Astrocyte (in vitro differentiated cells and primary cell): ENCODE measurements around the gene PRRX2. TPM values are rescaled to one million over a fixed set of nuclear protein-coding genes. Genes with fewer than 3 reads are reported as not detected.

ENCODE experiments used
- DNase-seq: peaks from one replicate; pipeline ENCODE4 v3.0.0-alpha.2; 2010; ENCODE audit warnings: low read depth
- FAIRE-seq: peaks from 2 replicates; lab custom pipeline; 2011; peaks lifted over from hg19 to GRCh38; lab: Jason Lieb, UNC
- H2AFZ ChIP-seq: 2 replicates; pipeline ENCODE4 v1.6.0; 2012; ENCODE audit warnings: low read depth, low read length, inconsistent platforms
- H3K27ac ChIP-seq: 2 replicates; pipeline ENCODE4 v1.5.1; 2011; ENCODE audit warnings: low read depth, low read length, inconsistent platforms
- H3K27me3 ChIP-seq: 2 replicates; pipeline ENCODE4 v1.6.0; 2011; ENCODE audit warnings: low read length, inconsistent platforms; ENCODE audit not compliant: insufficient read depth
- H3K36me3 ChIP-seq: 2 replicates; pipeline ENCODE4 v1.5.1; 2011; ENCODE audit warnings: low read length, inconsistent platforms; ENCODE audit not compliant: insufficient read depth
- H3K4me1 ChIP-seq: 2 replicates; pipeline ENCODE4 v1.5.1; 2011; ENCODE audit warnings: low read length, inconsistent platforms; ENCODE audit not compliant: insufficient read depth
- H3K4me2 ChIP-seq: 2 replicates; pipeline ENCODE4 v1.6.0; 2012; ENCODE audit warnings: low read length, inconsistent platforms
- H3K4me3 ChIP-seq: 2 replicates; pipeline ENCODE4 v1.5.1; 2011; ENCODE audit warnings: low read depth, mild to moderate bottlenecking, low read length, inconsistent platforms; ENCODE audit not compliant: insufficient read depth
- H3K79me2 ChIP-seq: 2 replicates; pipeline ENCODE4 v1.6.0; 2012; ENCODE audit warnings: mild to moderate bottlenecking, low read length, inconsistent platforms; ENCODE audit not compliant: insufficient read depth
- H3K9ac ChIP-seq: 2 replicates; pipeline ENCODE4 v1.6.0; 2012; ENCODE audit warnings: mild to moderate bottlenecking, low read length, inconsistent platforms
- H3K9me3 ChIP-seq: 2 replicates; pipeline ENCODE4 v1.5.1; 2012; ENCODE audit warnings: low read depth, mild to moderate bottlenecking, low read length, inconsistent platforms; ENCODE audit not compliant: insufficient read depth
- H4K20me1 ChIP-seq: 2 replicates; pipeline ENCODE4 v1.6.0; 2012; ENCODE audit warnings: low read length, inconsistent platforms; ENCODE audit not compliant: insufficient read depth
- H3K27ac Mint-ChIP-seq: one replicate; pipeline ENCODE4 v1.8.0; 2021; ENCODE audit warnings: mild to moderate bottlenecking, mixed read lengths; ENCODE audit not compliant: unreplicated experiment
- H3K27me3 Mint-ChIP-seq: one replicate; pipeline ENCODE4 v1.8.0; 2021; ENCODE audit warnings: low read depth, mixed read lengths; ENCODE audit not compliant: unreplicated experiment
- H3K36me3 Mint-ChIP-seq: one replicate; pipeline ENCODE4 v1.8.0; 2021; ENCODE audit warnings: low read depth, mixed read lengths; ENCODE audit not compliant: unreplicated experiment
- H3K4me1 Mint-ChIP-seq: one replicate; pipeline ENCODE4 v1.8.0; 2021; ENCODE audit warnings: low read depth, mixed read lengths; ENCODE audit not compliant: unreplicated experiment
- H3K4me3 Mint-ChIP-seq: one replicate; pipeline ENCODE4 v1.8.0; 2021; ENCODE audit warnings: mild to moderate bottlenecking, moderate library complexity, mixed read lengths; ENCODE audit not compliant: unreplicated experiment
- H3K9me3 Mint-ChIP-seq: one replicate; pipeline ENCODE4 v1.8.0; 2021; ENCODE audit warnings: mild to moderate bottlenecking, mixed read lengths; ENCODE audit not compliant: unreplicated experiment
- EZH2 ChIP-seq: IDR thresholded peaks from 2 replicates; pipeline ENCODE4 v1.6.1; 2012; ENCODE audit warnings: mild to moderate bottlenecking, low read length, inconsistent platforms; ENCODE audit not compliant: insufficient read depth
- total RNA-seq: library from RNA; stranded (reverse); gene quantifications from 2 replicates; pipeline ENCODE4 v1.2.1, GENCODE V29; 2021
- TF ChIP-seq, protein P1 (sequence below): IDR thresholded peaks from 2 replicates; pipeline ENCODE4 v1.5.1; 2011; ENCODE audit warnings: low read depth, mild to moderate bottlenecking, inconsistent platforms, low read length, moderate library complexity; ENCODE audit not compliant: insufficient read depth

The PRRX2 gene
- total RNA-seq, 1 donor from 2014 or later: not detected

DNA sequence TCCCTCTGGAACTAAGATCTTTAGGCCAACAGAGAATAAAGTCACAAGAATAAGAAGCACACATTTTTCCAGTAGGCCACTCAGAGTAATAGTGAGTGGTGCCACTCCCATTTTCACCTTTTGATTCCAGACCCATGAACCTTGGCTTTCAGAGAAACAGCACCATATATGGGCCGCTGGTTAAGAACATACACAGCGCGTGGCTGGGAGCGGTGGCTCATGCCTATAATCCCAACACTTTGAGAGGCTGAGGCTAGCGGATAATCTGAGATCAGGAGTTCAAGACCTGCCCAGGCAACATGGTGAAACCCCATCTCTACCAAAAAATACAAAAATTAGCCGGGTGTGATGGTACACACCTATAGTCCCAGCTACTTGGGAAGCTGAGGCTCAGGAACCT lies 103.0 kb downstream of the PRRX2 start:
- H3K36me3 Mint-ChIP-seq: no peaks in the 10 kb centered on the region
- peaks cover 29% of the 10 kb centered on the region for H3K27me3 Mint-ChIP-seq
- peaks cover 1% of the 10 kb centered on the region for H3K27me3 ChIP-seq
- TF ChIP-seq EZH2: no peak
- TF ChIP-seq, protein P1, sequence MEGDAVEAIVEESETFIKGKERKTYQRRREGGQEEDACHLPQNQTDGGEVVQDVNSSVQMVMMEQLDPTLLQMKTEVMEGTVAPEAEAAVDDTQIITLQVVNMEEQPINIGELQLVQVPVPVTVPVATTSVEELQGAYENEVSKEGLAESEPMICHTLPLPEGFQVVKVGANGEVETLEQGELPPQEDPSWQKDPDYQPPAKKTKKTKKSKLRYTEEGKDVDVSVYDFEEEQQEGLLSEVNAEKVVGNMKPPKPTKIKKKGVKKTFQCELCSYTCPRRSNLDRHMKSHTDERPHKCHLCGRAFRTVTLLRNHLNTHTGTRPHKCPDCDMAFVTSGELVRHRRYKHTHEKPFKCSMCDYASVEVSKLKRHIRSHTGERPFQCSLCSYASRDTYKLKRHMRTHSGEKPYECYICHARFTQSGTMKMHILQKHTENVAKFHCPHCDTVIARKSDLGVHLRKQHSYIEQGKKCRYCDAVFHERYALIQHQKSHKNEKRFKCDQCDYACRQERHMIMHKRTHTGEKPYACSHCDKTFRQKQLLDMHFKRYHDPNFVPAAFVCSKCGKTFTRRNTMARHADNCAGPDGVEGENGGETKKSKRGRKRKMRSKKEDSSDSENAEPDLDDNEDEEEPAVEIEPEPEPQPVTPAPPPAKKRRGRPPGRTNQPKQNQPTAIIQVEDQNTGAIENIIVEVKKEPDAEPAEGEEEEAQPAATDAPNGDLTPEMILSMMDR: no peak
- H3K27ac ChIP-seq: no peak overlapping the region
- no peaks in the 10 kb centered on the region for H3K36me3 ChIP-seq
- no peak overlapping the region for H3K4me3 ChIP-seq
- H3K9me3 ChIP-seq: no peaks in the 10 kb centered on the region
- no peak overlapping the region for H3K4me2 ChIP-seq
- H3K9me3 Mint-ChIP-seq: no peaks in the 10 kb centered on the region
- no peak overlapping the region for H3K9ac ChIP-seq
- H2AFZ ChIP-seq: no peak overlapping the region
- DNase-seq (no peak), FAIRE-seq (no peak)
- H3K79me2 ChIP-seq: no peaks in the 10 kb centered on the region
- H3K4me1 Mint-ChIP-seq: no peaks in the 10 kb centered on the region
- no peaks in the 10 kb centered on the region for H4K20me1 ChIP-seq
- H3K4me1 ChIP-seq: peaks cover 1% of the 10 kb centered on the region
- no peak overlapping the region for H3K4me3 Mint-ChIP-seq
- H3K27ac Mint-ChIP-seq: no peak overlapping the region

DNA sequence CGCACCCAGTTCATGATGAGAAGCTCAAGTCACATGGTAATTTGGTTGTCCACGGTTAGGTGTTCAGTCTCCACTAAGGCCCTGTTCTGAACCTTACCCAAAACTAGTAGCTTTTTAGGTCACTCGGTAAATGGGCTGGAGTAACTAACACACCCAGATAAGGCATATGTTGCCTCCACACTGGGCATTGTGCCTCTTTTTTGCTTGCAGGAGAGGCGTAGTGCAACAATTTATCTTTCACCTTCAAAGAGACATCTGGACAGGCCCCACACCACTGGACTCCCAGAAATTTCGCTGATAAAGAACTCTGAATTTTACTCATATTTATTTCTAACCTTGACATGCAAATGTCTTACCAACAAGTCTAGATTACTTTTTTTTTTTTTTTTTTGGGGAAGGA lies 104.2 kb downstream of the PRRX2 start:
- Histone ChIP-seq H4K20me1 (no peaks in the 10 kb centered on the region), H3K4me2 (no peak overlapping the region), H3K4me3 (no peak overlapping the region), H3K9ac (no peak overlapping the region), H3K4me1 (no peaks in the 10 kb centered on the region), H3K27ac (no peak overlapping the region), H3K79me2 (no peaks in the 10 kb centered on the region), H2AFZ (no peak overlapping the region), H3K27me3 (peaks cover 3% of the 10 kb centered on the region), H3K9me3 (no peaks in the 10 kb centered on the region), H3K36me3 (no peaks in the 10 kb centered on the region)
- no peak overlapping the region for H3K4me3 Mint-ChIP-seq
- TF ChIP-seq, protein P1: no peak
- no peak for TF ChIP-seq EZH2
- H3K36me3 Mint-ChIP-seq: no peaks in the 10 kb centered on the region
- no peak for DNase-seq
- H3K27ac Mint-ChIP-seq: no peak overlapping the region
- H3K27me3 Mint-ChIP-seq: peaks cover 29% of the 10 kb centered on the region
- H3K9me3 Mint-ChIP-seq: no peaks in the 10 kb centered on the region
- FAIRE-seq: no peak
- no peaks in the 10 kb centered on the region for H3K4me1 Mint-ChIP-seq

DNA sequence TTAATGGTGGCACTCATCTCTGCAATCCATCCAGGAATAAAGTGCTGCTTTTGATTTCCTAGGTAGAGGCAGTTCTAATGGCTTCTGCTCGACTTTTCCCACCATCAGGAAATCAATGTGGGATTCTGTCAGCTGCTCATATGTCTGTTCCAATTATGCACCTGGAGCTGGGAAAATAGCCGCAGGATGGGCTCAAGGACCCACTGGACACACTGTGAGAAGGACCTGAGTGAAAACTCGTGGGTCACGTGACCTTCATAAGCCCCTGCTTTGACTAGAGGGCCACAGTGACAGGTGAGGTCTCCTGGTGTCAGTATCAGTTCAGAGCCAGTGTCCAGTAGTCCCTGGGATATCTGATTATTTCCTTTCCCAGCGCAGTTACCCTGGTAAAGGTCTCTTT lies 105.3 kb downstream of the PRRX2 start:
- H3K36me3 ChIP-seq: no peaks in the 10 kb centered on the region
- H3K27me3 ChIP-seq: peaks cover 3% of the 10 kb centered on the region
- H3K9me3 Mint-ChIP-seq: peaks cover 3% of the 10 kb centered on the region
- H3K9me3 ChIP-seq: no peaks in the 10 kb centered on the region
- peaks cover 31% of the 10 kb centered on the region for H3K27me3 Mint-ChIP-seq
- DNase-seq (no peak), FAIRE-seq (no peak)
- H3K36me3 Mint-ChIP-seq: no peaks in the 10 kb centered on the region
- no peak overlapping the region for H3K4me2 ChIP-seq
- H3K4me3 ChIP-seq: no peak overlapping the region
- TF ChIP-seq, protein P1: no peak
- no peak for TF ChIP-seq EZH2
- H3K9ac ChIP-seq: no peak overlapping the region
- no peaks in the 10 kb centered on the region for H3K4me1 ChIP-seq
- no peak overlapping the region for H3K27ac ChIP-seq
- no peak overlapping the region for H3K27ac Mint-ChIP-seq
- H2AFZ ChIP-seq: no peak overlapping the region
- H3K4me3 Mint-ChIP-seq: no peak overlapping the region
- H3K4me1 Mint-ChIP-seq: no peaks in the 10 kb centered on the region
- no peaks in the 10 kb centered on the region for H4K20me1 ChIP-seq
- no peaks in the 10 kb centered on the region for H3K79me2 ChIP-seq

Other genes with a start within 250 kb of the PRRX2 start
- gene C9orf50, start 44.5 kb upstream of the PRRX2 start, total RNA-seq: 0.41 TPM in 1 of 2 replicates, not detected in the other
- gene NTMT1, start 39.5 kb upstream of the PRRX2 start, total RNA-seq: 54.0 and 55.1 TPM in 2 replicates
- gene ASB6, start 23.5 kb upstream of the PRRX2 start, total RNA-seq: 21.7 and 24.3 TPM in 2 replicates
- gene PTGES, start 87.4 kb downstream of the PRRX2 start, total RNA-seq: 1.2 and 2.5 TPM in 2 replicates
- gene TOR1B, start 137.5 kb downstream of the PRRX2 start, total RNA-seq: 31.6 and 39.4 TPM in 2 replicates
- 65.3 and 67.4 TPM in 2 replicates for gene TOR1A, start 158.5 kb downstream of the PRRX2 start, total RNA-seq
- 37.8 and 38.0 TPM in 2 replicates for gene C9orf78, start 169.6 kb downstream of the PRRX2 start, total RNA-seq
- 24.1 and 24.9 TPM in 2 replicates for gene USP20, start 169.8 kb downstream of the PRRX2 start, total RNA-seq